GM12878 (cell line): ENCODE data around the gene MAGI3. TPM values are rescaled to one million over a fixed set of nuclear protein-coding genes. Genes with fewer than 3 reads are reported as not detected.

Experiments
- ATAC-seq: fragments of 200-7000 bp; cut with Tn5 transposase; 3 replicates; pipeline ENCODE4 v1.9.1; 2020; ENCODE audit warnings: mild to moderate bottlenecking, moderate library complexity
- BruUV-seq: library from RNA; stranded (reverse); fragments of 400-500 nt; replicated peaks from 2 replicates; lab custom pipeline; 2021; lab: Mats Ljungman, UMichigan
- CTCF ChIA-PET: fragments of 300-600 bp; sonication (Branson Sonifier 250); formaldehyde crosslinking; extraction: SDS; loops from one replicate; lab custom pipeline; 2021; ENCODE audit warnings: inconsistent platforms; lab: Yijun Ruan, JAX
- POLR2A ChIA-PET: fragments of 350-600 bp; formaldehyde crosslinking; extraction: SDS; loops from one replicate; lab custom pipeline; 2021; ENCODE audit warnings: inconsistent platforms; lab: Charles Lee
- RAD21 ChIA-PET: fragments of 300-600 bp; sonication (Branson Sonifier 250); formaldehyde crosslinking; loops from one replicate; lab custom pipeline; 2023; ENCODE audit warnings: antibody characterized with exemption; ENCODE audit not compliant: unreplicated experiment; lab: Charles Lee
- SMC1A ChIA-PET: fragments of 300-600 bp; sonication (Branson Sonifier 250); formaldehyde crosslinking; loops from one replicate; lab custom pipeline; 2023; ENCODE audit not compliant: unreplicated experiment, uncharacterized antibody; lab: Charles Lee
- DNase-seq: peaks from one replicate; pipeline ENCODE4 v3.0.0-alpha.2; 2011; ENCODE audit warnings: low read depth, low spot score
- FAIRE-seq: peaks from 3 replicates; lab custom pipeline; 2011; peaks lifted over from hg19 to GRCh38; lab: Jason Lieb, UNC
- H2AFZ ChIP-seq: 2 replicates; pipeline ENCODE4 v1.6.0; 2011; ENCODE audit warnings: low read depth, low read length, control low read depth; ENCODE audit not compliant: control insufficient read depth
- H3K27ac ChIP-seq: 2 replicates; pipeline ENCODE4 v1.5.1; 2011; ENCODE audit warnings: control low read depth; ENCODE audit not compliant: control insufficient read depth, insufficient read depth
- H3K27me3 ChIP-seq, 2 experiments: replicated peaks in 1 of 2; 2 replicates each; pipeline versions ENCODE4 v1.6.0 to v1.6.1; 2011; ENCODE audit warnings: low read length in 1 of 2; ENCODE audit not compliant: control insufficient read depth in 2 of 2, insufficient read depth in 2 of 2
- H3K36me3 ChIP-seq, 2 experiments: 2 replicates each; pipeline ENCODE4 v1.5.1; 2011; ENCODE audit warnings: low read length in 1 of 2; ENCODE audit not compliant: control insufficient read depth in 2 of 2, insufficient read depth in 2 of 2
- H3K4me1 ChIP-seq: 2 replicates; pipeline ENCODE4 v1.6.1; 2011; ENCODE audit warnings: mild to moderate bottlenecking, low read length, moderate library complexity, mixed read lengths; ENCODE audit not compliant: control insufficient read depth, insufficient read depth
- H3K4me2 ChIP-seq: 2 replicates; pipeline ENCODE4 v1.6.0; 2011; ENCODE audit warnings: control low read depth; ENCODE audit not compliant: control insufficient read depth, insufficient read depth
- H3K4me3 ChIP-seq: fragments of 200-600 bp; sonication (generic); 2 replicates; pipeline ENCODE4 v1.5.1; 2016
- H3K79me2 ChIP-seq: 2 replicates; pipeline ENCODE4 v1.6.0; 2011; ENCODE audit warnings: low read length; ENCODE audit not compliant: control insufficient read depth, insufficient read depth
- H3K9ac ChIP-seq: 2 replicates; pipeline ENCODE4 v1.8.0; 2011; ENCODE audit warnings: low read length, control low read depth, mixed read lengths; ENCODE audit not compliant: control insufficient read depth, insufficient read depth
- H3K9me3 ChIP-seq: replicated peaks from 3 replicates; pipeline ENCODE4 v1.5.1; 2011; ENCODE audit warnings: mild to moderate bottlenecking, low read length; ENCODE audit not compliant: control insufficient read depth, insufficient read depth
- H4K20me1 ChIP-seq: 2 replicates; pipeline ENCODE4 v1.6.0; 2011; ENCODE audit not compliant: control insufficient read depth, insufficient read depth
- CEBPZ ChIP-seq: fragments of 150-350 bp; IDR thresholded peaks from 2 replicates; pipeline ENCODE4 v1.6.1; 2016; ENCODE audit warnings: low read depth, low read length
- CHD1 ChIP-seq: IDR thresholded peaks from 2 replicates; pipeline ENCODE4 v1.6.1; 2012; ENCODE audit warnings: low read depth, low read length, improper control_type of control experiment
- ELK1 ChIP-seq: IDR thresholded peaks from 2 replicates; pipeline ENCODE4 v1.6.1; 2012; ENCODE audit warnings: low read depth, low read length, improper control_type of control experiment
- MTA2 ChIP-seq: fragments of 450-650 bp; IDR thresholded peaks from 2 replicates; pipeline ENCODE4 v1.6.1; 2016; ENCODE audit warnings: low read depth, mild to moderate bottlenecking, moderate library complexity
- NKRF ChIP-seq: fragments of 450-650 bp; conservative IDR thresholded peaks from 2 replicates; pipeline ENCODE4 v1.6.1; 2017; ENCODE audit warnings: mild to moderate bottlenecking, moderate library complexity
- NR2C2 ChIP-seq: IDR thresholded peaks from 2 replicates; pipeline ENCODE4 v1.6.1; 2011; ENCODE audit warnings: borderline replicate concordance, low read depth; ENCODE audit not compliant: control insufficient read depth, insufficient read length
- REST ChIP-seq: IDR thresholded peaks from 2 replicates; pipeline ENCODE4 v1.6.1; 2012; ENCODE audit warnings: mild to moderate bottlenecking, low read depth, low read length
- SIX5 ChIP-seq: IDR thresholded peaks from 2 replicates; pipeline ENCODE4 v1.6.1; 2011; ENCODE audit warnings: mild to moderate bottlenecking, low read depth, low read length, moderate library complexity; ENCODE audit not compliant: severe bottlenecking
- SRF ChIP-seq, 2 experiments: IDR thresholded peaks; 2 replicates each; pipeline ENCODE4 v1.6.1; 2011; ENCODE audit warnings: low read depth in 2 of 2, low read length in 2 of 2, mild to moderate bottlenecking in 1 of 2, moderate library complexity in 1 of 2
- ZBTB4 ChIP-seq: fragments of 450-650 bp; formaldehyde crosslinking; IDR thresholded peaks from 2 replicates; pipeline ENCODE4 v1.4.0; 2022; ENCODE audit warnings: mild to moderate bottlenecking, moderate library complexity
- WGBS: methylation state at CpG from one replicate; pipeline ENCODE4 v1.1.6; 2016; ENCODE audit warnings: low lambda C conversion rate; ENCODE audit not compliant: insufficient replicate concordance, insufficient coverage; ENCODE audit errors: missing lambda C conversion rate; 5-methylcytosine and 5-hydroxymethylcytosine counted together
- in situ Hi-C: fragments of 300-500 bp; cut with MboI; formaldehyde crosslinking; loops from 9 replicates; pipeline ENCODE4 v1.14.3; 2018; ENCODE audit warnings: mixed read lengths
- intact Hi-C: fragments of 100-400 bp; cut with micrococcal nuclease; formaldehyde crosslinking; loops from one replicate; pipeline ENCODE4 v1.14.2; 2022; ENCODE audit not compliant: unreplicated experiment
- polyA plus RNA-seq, 11 experiments: library from polyadenylated mRNA; depleted of rRNA in 4 of 11; unstranded in 6 of 11; stranded (reverse) in 5 of 11; fragments of >200 nt; fragmentation: Nextera tagmentation in 4 of 11; fragmentation: Illumina TruSeq in 1 of 11; extraction: Ambion mirVana in 4 of 11; extraction: Trizol in 1 of 11; gene quantifications; 1 replicate in 1 of 11; 2 replicates in 10 of 11; pipeline versions ENCODE4 v1.2.1 to v1.2.3, GENCODE V29; 2011 to 2016; ENCODE audit warnings: inconsistent platforms in 2 of 11, missing spikeins in 2 of 11, low read depth in 1 of 11
- total RNA-seq, 4 experiments: library from RNA; depleted of rRNA in 3 of 4; stranded (reverse); fragments of >200 nt in 3 of 4; fragmentation: Illumina TruSeq in 1 of 4; extraction: Trizol in 1 of 4; gene quantifications; 2 replicates each; pipeline versions ENCODE4 v1.2.1 to v1.2.3, GENCODE V29; 2013 to 2021

The MAGI3 gene
- total and polyA plus RNA-seq, 10 of the 15 experiments (the other 5 are each of a cell fraction or from before 2014, with no cell fraction given), result 0.17 to 0.65 (median 0.32) TPM

- intact Hi-C loops (no loop called here), in situ Hi-C loops (no loop called here)
- Histone ChIP-seq H3K36me3 (no peaks in the 10 kb centered on the region), H3K4me2 (no peak overlapping the region), H3K9ac (no peak overlapping the region), H2AFZ (no peak overlapping the region), H3K9me3 (no peaks in the 10 kb centered on the region), H3K27me3 (no peaks in the 10 kb centered on the region; a peak in 1 of 4 replicates), H3K27ac (no peak overlapping the region), H3K4me1 (no peaks in the 10 kb centered on the region), H3K4me3 (no peak overlapping the region), H3K79me2 (no peaks in the 10 kb centered on the region), H4K20me1 (no peaks in the 10 kb centered on the region)
- 66% methylated on average over 5 of the region's 5 CpGs for WGBS
- POLR2A ChIA-PET, result no interaction called here
- FAIRE-seq (no peak), ATAC-seq (no peak), DNase-seq (no peak)
- no TSS peak for BruUV-seq
- RAD21 ChIA-PET, result no interaction called here
- CTCF ChIA-PET, result no interaction called here
- SMC1A ChIA-PET, result no interaction called here
- TF ChIP-seq CEBPZ, result no peak
- TF ChIP-seq MTA2, result no peak
- TF ChIP-seq NR2C2, result no peak
- TF ChIP-seq SIX5, result no peak
- TF ChIP-seq CHD1, result no peak
- TF ChIP-seq SRF (IDR thresholded peaks at IDR 0.05; ENCODE audit: low read depth in 2 of 2, low read length in 2 of 2), result no peak
- no peak for TF ChIP-seq REST
- TF ChIP-seq ELK1, result no peak
- no peak for TF ChIP-seq NKRF
- TF ChIP-seq ZBTB4 (CRISPR knock-in tag), result no peak
Measured at GRCh38 chr1:113587475-113587874, 197.2 kb downstream of the MAGI3 start.
